Muscle of leg (tissue), 11 donors: ENCODE measurements around the gene FNDC3B. TPM values are rescaled to one million over a fixed set of nuclear protein-coding genes. Genes with fewer than 3 reads are reported as not detected.
A peak's percentile ranks its signal among the peaks of the same experiment; 100 is the strongest.

Experiments
- DNase-seq: peaks from one replicate; pipeline ENCODE4 v3.0.0; 2013
- H3K27ac ChIP-seq: one replicate; pipeline ENCODE4 v1.5.1; 2013; ENCODE audit warnings: mild to moderate bottlenecking, low read length, control low read depth
- H3K27me3 ChIP-seq: one replicate; pipeline ENCODE4 v1.6.1; 2013; ENCODE audit warnings: low read length; ENCODE audit not compliant: control insufficient read depth, insufficient read depth
- H3K36me3 ChIP-seq: one replicate; pipeline ENCODE4 v1.6.1; 2013; ENCODE audit warnings: low read length; ENCODE audit not compliant: control insufficient read depth, insufficient read depth
- H3K4me1 ChIP-seq: one replicate; pipeline ENCODE4 v1.6.1; 2013; ENCODE audit warnings: low read length; ENCODE audit not compliant: control insufficient read depth, insufficient read depth
- H3K4me3 ChIP-seq: one replicate; pipeline ENCODE4 v1.5.1; 2013; ENCODE audit warnings: low read length, control low read depth
- H3K9me3 ChIP-seq: replicated peaks from 2 replicates; pipeline ENCODE4 v1.6.1; 2013; ENCODE audit warnings: low read depth, low read length; ENCODE audit not compliant: control insufficient read depth
- WGBS: methylation state at CpG from one replicate; pipeline ENCODE4 v1.1.5; 2013; ENCODE audit warnings: missing lambda C conversion rate; ENCODE audit not compliant: insufficient coverage; 5-methylcytosine and 5-hydroxymethylcytosine counted together
- polyA plus RNA-seq, 8 donors: library from polyadenylated mRNA; unstranded; fragments of 120-200 nt; gene quantifications; one replicate each; pipeline versions ENCODE4 v1.2.1 to v1.2.3, GENCODE V29; 2013; ENCODE audit warnings: inconsistent platforms in 1 of 8, low replicate concordance in 1 of 8; ENCODE audit not compliant: insufficient read length in 8 of 8, insufficient read depth in 1 of 8
- total RNA-seq: library from RNA; stranded (reverse); fragments of 120-200 nt; gene quantifications from one replicate; pipeline ENCODE4 v1.2.4, GENCODE V29; 2013

Gene FNDC3B
- total and polyA plus RNA-seq, 9 donors, result 35.1 to 98.8 (median 58.3) TPM

DNA sequence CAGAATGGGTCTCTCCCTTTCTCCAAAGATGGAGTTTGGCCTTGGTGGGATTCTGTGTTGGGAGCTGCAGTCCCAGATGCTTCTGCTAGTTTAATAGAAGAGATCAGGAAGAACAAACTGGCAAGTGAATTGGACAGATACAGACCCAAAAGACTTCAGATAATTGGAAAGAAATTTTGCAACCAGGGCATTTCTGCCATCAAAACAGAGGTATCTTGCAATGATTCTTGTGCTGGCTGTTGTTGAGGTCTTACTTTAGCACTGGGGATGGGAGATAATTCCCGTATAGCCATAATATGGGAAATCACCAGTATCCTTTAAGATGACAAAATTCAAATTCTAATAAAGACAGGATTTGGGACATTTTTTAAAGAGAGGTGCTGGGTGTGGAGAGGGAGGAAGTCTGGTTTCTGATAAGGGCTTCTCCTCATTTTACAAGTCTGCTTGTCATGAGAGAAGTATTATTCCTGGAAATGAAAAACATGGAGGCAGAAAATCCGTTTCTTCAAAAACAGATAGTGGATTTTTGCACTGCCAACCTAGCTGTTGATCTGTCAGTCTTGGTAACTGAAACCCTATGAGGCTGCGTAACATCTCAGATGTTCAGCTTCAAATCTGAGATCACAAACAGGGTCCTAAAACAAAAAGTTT, 40.1 kb downstream of the FNDC3B start:
- no peaks in the 10 kb centered on the region for H3K27me3 ChIP-seq
- WGBS, result 89% methylated on average over 2 of the region's 3 CpGs
- no peak overlapping the region for H3K4me3 ChIP-seq
- no peak overlapping the region for H3K27ac ChIP-seq
- no peak for DNase-seq
- no peaks in the 10 kb centered on the region for H3K9me3 ChIP-seq
- peaks cover 7% of the 10 kb centered on the region for H3K36me3 ChIP-seq
- H3K4me1 ChIP-seq, result peaks cover 15% of the 10 kb centered on the region

DNA sequence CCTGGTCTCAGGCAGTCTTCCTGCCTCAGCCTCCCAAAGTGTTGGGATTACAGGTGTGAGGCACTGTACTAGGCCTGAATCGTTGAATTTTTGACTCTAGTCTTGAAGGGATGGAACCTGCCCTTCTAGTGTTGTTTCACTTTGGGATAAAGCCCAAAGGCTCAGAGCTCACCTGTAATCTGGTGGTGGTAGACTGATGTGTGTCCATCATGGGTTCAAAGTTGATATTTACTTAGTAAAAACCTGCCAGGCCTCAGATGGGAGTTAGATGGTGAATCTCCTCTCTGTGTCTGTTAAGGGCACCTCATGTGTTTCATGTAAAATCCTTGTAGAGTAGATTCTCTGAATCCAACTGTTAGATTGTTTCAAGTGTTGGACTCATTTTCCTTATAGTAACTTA, 41.1 kb downstream of the FNDC3B start:
- H3K27ac ChIP-seq, result peak overlapping the region; percentile 11
- H3K9me3 ChIP-seq, result no peaks in the 10 kb centered on the region
- no peak for DNase-seq
- no peak overlapping the region for H3K4me3 ChIP-seq
- peaks cover 7% of the 10 kb centered on the region for H3K36me3 ChIP-seq
- H3K27me3 ChIP-seq, result no peaks in the 10 kb centered on the region
- WGBS, result 75% methylated on average over 1 of the region's 1 CpG
- peaks cover 15% of the 10 kb centered on the region for H3K4me1 ChIP-seq

DNA sequence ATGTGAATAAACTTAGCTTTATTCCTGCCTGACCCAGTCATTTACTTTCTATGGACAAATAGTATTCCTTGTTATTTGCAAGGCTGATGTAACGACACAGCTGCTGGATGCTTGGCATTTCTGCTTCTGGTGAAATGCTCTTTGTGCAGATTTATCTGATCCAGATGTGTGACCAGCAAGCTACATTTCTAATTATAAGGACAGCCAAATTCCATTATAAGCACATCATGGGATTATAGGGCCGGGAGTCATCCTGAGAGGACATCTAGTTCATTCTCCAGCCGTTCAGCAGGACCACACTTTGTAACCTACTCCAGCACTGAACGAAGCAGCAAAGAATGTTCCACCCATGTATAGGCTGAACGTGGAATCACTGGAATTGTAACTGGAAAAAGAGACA, 42.9 kb downstream of the FNDC3B start:
- peak; percentile 99 for DNase-seq
- Histone ChIP-seq H3K27ac (peak overlapping the region; percentile 94), H3K36me3 (peaks cover 7% of the 10 kb centered on the region), H3K4me3 (no peak overlapping the region), H3K4me1 (peaks cover 19% of the 10 kb centered on the region), H3K27me3 (no peaks in the 10 kb centered on the region), H3K9me3 (no peaks in the 10 kb centered on the region)
- 0% methylated on average over 2 of the region's 5 CpGs for WGBS

DNA sequence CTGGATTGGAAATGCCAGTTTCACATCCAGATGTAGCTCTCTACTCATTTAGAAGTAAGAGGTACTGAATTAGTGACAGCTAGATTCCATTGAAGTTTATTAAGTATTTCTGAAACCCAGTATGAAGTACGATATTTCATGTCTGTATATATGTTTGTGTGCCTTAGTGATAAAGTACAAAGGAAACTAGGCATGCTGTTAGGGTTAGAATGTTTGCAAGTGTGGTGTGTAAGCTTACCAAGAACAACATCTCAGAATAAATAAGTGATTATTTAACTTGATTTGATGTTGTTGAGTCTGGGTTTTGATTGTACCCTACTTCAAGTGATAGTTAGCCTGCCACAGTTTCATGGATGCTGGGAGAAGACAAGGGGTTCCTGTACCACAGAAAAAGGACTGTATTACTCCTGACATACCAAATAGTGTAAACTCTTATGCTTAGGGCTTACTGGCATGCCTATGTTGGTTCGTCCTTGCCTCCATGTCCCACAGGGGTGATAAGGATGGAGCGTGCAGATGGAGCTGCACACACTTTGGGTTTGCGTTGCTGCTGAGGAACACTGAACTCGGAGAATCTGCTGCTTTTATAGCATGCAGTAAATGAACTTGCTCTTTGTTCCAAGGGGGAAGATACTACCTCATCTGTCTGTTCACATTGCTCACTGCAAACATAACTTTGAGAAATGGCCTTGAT, 43.6 kb downstream of the FNDC3B start:
- Histone ChIP-seq H3K9me3 (no peaks in the 10 kb centered on the region), H3K36me3 (peaks cover 7% of the 10 kb centered on the region), H3K27me3 (no peaks in the 10 kb centered on the region), H3K4me3 (no peak overlapping the region), H3K4me1 (peaks cover 19% of the 10 kb centered on the region), H3K27ac (peak overlapping the region; percentile 94)
- WGBS, result no CpG with 5 or more reads among the region's 5 CpGs
- no peak for DNase-seq

DNA sequence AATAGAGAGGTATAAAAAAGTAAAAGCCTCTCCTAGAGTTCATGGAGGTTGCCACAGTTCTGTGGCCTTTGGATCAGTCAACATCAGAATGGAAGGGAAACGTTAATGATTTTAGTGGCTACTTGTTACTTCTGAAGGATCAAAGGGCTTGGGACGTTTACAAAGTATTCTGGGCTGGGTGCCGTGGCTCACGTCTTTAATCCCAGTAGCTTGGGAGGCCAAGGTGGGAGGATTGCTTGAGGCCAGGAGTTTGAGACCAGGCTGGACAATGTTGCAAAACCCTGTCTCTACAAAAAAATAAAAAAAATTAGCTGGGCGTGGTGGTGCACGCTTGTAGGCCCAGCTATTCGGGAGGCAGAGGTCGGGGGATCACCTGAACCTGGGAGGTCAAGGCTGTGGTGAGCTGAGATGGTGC, 44.6 kb downstream of the FNDC3B start:
- H3K9me3 ChIP-seq, result no peaks in the 10 kb centered on the region
- no peak for DNase-seq
- H3K27me3 ChIP-seq, result no peaks in the 10 kb centered on the region
- WGBS, result 93% methylated on average over 6 of the region's 8 CpGs
- no peak overlapping the region for H3K4me3 ChIP-seq
- H3K36me3 ChIP-seq, result peaks cover 7% of the 10 kb centered on the region
- H3K4me1 ChIP-seq, result peaks cover 16% of the 10 kb centered on the region
- peak overlapping the region; percentile 62 for H3K27ac ChIP-seq

DNA sequence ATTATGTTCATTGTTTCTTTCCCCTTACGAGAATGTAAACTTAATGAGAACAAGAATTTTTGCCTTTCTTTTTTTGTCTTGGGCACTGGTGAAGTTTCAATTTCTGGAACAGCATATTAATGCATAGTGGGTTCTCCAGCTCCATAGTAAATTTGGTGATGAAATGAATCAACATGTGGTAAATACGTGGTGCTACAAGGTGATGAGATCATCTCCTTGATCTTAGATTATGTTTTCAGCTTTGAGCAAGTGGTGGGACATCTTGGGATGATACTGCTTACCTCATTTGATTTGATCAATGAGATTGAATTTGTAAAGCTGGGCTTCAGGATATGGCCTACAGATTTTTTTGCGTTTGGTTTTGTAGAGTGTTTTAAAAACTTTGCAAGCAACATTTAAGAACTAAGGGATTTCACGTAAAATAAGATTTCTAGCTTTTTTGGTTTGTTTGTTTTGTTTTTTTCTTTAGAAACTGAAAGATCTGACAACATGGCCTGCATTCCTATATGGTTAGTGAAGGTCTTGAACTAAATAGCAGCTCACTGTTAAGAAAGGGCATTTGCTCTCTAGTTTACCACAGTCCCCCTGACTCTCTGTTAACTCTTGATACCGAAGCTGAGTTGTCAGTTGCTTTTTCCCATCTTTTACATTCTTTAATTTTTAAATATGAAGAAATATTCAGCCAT, 45.6 kb downstream of the FNDC3B start:
- Histone ChIP-seq H3K9me3 (no peaks in the 10 kb centered on the region), H3K4me1 (peaks cover 18% of the 10 kb centered on the region), H3K27ac (no peak overlapping the region), H3K36me3 (peaks cover 7% of the 10 kb centered on the region), H3K27me3 (no peaks in the 10 kb centered on the region), H3K4me3 (no peak overlapping the region)
- no peak for DNase-seq
- WGBS, result 67% methylated on average over 1 of the region's 5 CpGs

DNA sequence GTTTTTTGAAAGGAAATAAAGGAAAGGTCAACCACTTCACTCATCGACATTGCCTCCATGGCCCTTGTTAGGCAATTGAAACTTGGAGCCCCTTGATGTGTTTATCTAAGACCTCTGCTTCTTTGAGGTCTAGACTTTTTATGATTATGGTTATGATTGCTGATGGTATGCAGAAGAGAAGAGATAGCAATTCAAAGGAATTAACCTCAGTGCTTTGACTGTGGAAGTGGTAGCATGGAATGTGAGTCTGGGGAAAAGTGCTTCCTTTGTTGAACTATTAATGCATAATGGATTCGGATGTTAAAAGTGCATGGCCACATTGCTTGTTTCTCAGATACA, 46.1 kb downstream of the FNDC3B start:
- no CpG with 5 or more reads among the region's 2 CpGs for WGBS
- no peaks in the 10 kb centered on the region for H3K9me3 ChIP-seq
- peaks cover 18% of the 10 kb centered on the region for H3K4me1 ChIP-seq
- DNase-seq, result no peak
- H3K27ac ChIP-seq, result no peak overlapping the region
- H3K27me3 ChIP-seq, result no peaks in the 10 kb centered on the region
- H3K4me3 ChIP-seq, result no peak overlapping the region
- H3K36me3 ChIP-seq, result peaks cover 10% of the 10 kb centered on the region

DNA sequence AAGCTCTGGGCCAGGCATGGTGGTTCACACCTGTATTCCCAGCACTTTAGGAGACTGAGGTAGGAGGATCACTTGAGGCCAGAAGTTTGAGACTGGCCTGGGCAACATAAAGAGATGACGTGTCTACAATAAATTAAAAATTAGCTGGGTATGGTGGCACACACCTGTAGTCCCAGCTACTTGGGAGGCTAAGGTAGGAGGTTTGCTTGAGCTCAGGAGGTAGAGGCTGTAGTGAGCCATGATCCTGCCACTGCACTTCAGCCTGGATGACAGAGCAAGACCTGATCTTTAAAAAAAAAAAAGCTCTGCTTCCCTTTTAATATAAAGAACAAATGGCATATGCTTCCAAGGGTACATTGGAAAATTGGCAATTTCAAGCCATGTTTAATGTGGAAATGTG, 46.7 kb downstream of the FNDC3B start:
- peaks cover 18% of the 10 kb centered on the region for H3K4me1 ChIP-seq
- WGBS, result no CpG with 5 or more reads among the region's 1 CpG
- no peak overlapping the region for H3K4me3 ChIP-seq
- H3K36me3 ChIP-seq, result peaks cover 10% of the 10 kb centered on the region
- H3K27me3 ChIP-seq, result no peaks in the 10 kb centered on the region
- H3K9me3 ChIP-seq, result no peaks in the 10 kb centered on the region
- no peak overlapping the region for H3K27ac ChIP-seq
- DNase-seq, result no peak

DNA sequence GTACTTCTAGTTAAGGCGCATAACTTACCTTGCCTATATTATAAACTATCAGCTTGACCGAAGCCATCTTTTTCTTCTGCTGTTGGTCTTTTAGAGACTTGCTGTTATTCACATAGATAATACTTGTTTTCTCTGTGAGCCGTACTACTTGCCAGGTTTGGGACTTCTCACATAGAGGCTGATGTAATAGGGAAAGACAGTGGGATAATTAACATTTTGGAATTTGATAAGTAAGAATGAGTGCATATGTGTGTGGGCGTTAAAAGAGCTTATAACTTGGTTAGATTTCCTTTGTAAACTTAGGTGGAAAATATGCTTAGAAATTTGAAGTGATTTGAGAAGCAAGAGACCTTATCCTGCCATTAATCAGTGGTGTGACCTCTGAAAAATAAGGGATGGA, 47.8 kb downstream of the FNDC3B start:
- no peak for DNase-seq
- H3K4me1 ChIP-seq, result peaks cover 17% of the 10 kb centered on the region
- no peaks in the 10 kb centered on the region for H3K9me3 ChIP-seq
- H3K4me3 ChIP-seq, result no peak overlapping the region
- no peak overlapping the region for H3K27ac ChIP-seq
- no peaks in the 10 kb centered on the region for H3K27me3 ChIP-seq
- peaks cover 10% of the 10 kb centered on the region for H3K36me3 ChIP-seq
- WGBS, result 13% methylated on average over 1 of the region's 4 CpGs
